Frontal cortex (tissue), 4 donors: ENCODE results near the gene CLEC16A. TPM values are rescaled to one million over a fixed set of nuclear protein-coding genes. Genes with fewer than 3 reads are reported as not detected.
"Not testable (repeated sequence)": the region's sequence is repeated elsewhere in the genome, so short reads cannot be mapped to it uniquely, and the experiment has no call there.

Source experiments
- DNase-seq, 2 donors: peaks; one replicate each; pipeline ENCODE4 v3.0.0; 2012; ENCODE audit warnings: low spot score in 2 of 2
- FAIRE-seq: peaks from 2 replicates; lab custom pipeline; 2012; peaks lifted over from hg19 to GRCh38; lab: Jason Lieb, UNC
- total RNA-seq: library from RNA; depleted of rRNA; stranded (reverse); fragments of >200 nt; gene quantifications from one replicate; pipeline ENCODE4 v1.2.3, GENCODE V29; 2014
- donor health status: control.
- donor health status: control.
- donor health status: control.

The CLEC16A gene
- total RNA-seq, 1 donor from 2014 or later = 31.4 TPM

- DNase-seq (no peak), FAIRE-seq (no peak)
Observed at GRCh38 chr16:10922328-10923145, 21.8 kb upstream of the CLEC16A start.

GRCh38 chr16:10923146-10923649 lies 21.2 kb upstream of the CLEC16A start:
- FAIRE-seq (no peak), DNase-seq (no peak)

- no peak for FAIRE-seq
- peak in 1 of 2 donors; percentile 29 for DNase-seq
Observed at GRCh38 chr16:10923650-10924214, 20.6 kb upstream of the CLEC16A start.

- DNase-seq, FAIRE-seq: not testable (repeated sequence)
Observed at GRCh38 chr16:10925285-10925684, 19.1 kb upstream of the CLEC16A start.

- no peak for DNase-seq
- FAIRE-seq = no peak
Observed at GRCh38 chr16:10926094-10926493, 18.3 kb upstream of the CLEC16A start.

GRCh38 chr16:10926867-10927266 lies 17.5 kb upstream of the CLEC16A start:
- DNase-seq (no peak), FAIRE-seq (no peak)

- FAIRE-seq = no peak
- DNase-seq = no peak
Observed at GRCh38 chr16:10927497-10928112, 16.8 kb upstream of the CLEC16A start.

GRCh38 chr16:10929097-10929496 lies 15.3 kb upstream of the CLEC16A start:
- not testable (repeated sequence) for FAIRE-seq, DNase-seq

- DNase-seq (no peak), FAIRE-seq (no peak)
Observed at GRCh38 chr16:10929853-10930754, 14.3 kb upstream of the CLEC16A start.

- no peak for DNase-seq
- FAIRE-seq = no peak
Observed at GRCh38 chr16:10930755-10931093, 13.6 kb upstream of the CLEC16A start.

GRCh38 chr16:10931134-10931533 lies 13.2 kb upstream of the CLEC16A start:
- DNase-seq (no peak), FAIRE-seq (no peak)

GRCh38 chr16:10931977-10932632 lies 12.3 kb upstream of the CLEC16A start:
- no peak for DNase-seq
- FAIRE-seq = no peak

GRCh38 chr16:10932959-10933710 lies 11.2 kb upstream of the CLEC16A start:
- DNase-seq = no peak
- FAIRE-seq = no peak

GRCh38 chr16:10933865-10934264 lies 10.5 kb upstream of the CLEC16A start:
- DNase-seq = no peak
- no peak for FAIRE-seq

GRCh38 chr16:10934325-10935107 lies 9.8 kb upstream of the CLEC16A start:
- DNase-seq (no peak), FAIRE-seq (no peak)

GRCh38 chr16:10935226-10935915 lies 9.0 kb upstream of the CLEC16A start:
- FAIRE-seq = no peak
- DNase-seq = no peak

- FAIRE-seq = no peak
- DNase-seq = no peak
Observed at GRCh38 chr16:10936272-10936984, 7.9 kb upstream of the CLEC16A start.
